Measurements from ENCODE around the gene RPL13A.

- TF ChIP-seq POLR2AphosphoS5 (IDR thresholded peaks at IDR 0.05; ENCODE audit: low read depth, low read length) (no peak), SIN3A (IDR thresholded peaks at IDR 0.05; ENCODE audit: borderline replicate concordance, insufficient read depth, low read length) (no peak)
These were observed 19.2 kb upstream of the RPL13A start for GRCh38 chr19:49468199-49468598.
